ENCODE results near the gene MRPS2. TPM values are rescaled to one million over a fixed set of nuclear protein-coding genes. Genes with fewer than 3 reads are reported as not detected.
A peak's percentile ranks its signal among the peaks of the same experiment; 100 is the strongest.

Gene MRPS2
- total and polyA plus RNA-seq, 9 of the 15 experiments (the other 6 are each of a cell fraction or from before 2014, with no cell fraction given), result 8.0 to 167 (median 81.3) TPM

GRCh38 chr9:135499326-135500070 lies 984 bp upstream of the MRPS2 start (continued):
- TF ChIP-seq ZNF23 (CRISPR knock-in tag; IDR thresholded peaks at IDR 0.05) (no peak), POLR2AphosphoS2 (IDR thresholded peaks at IDR 0.05; ENCODE audit: low read length) (no peak), HDGF (IDR thresholded peaks at IDR 0.05) (no peak), MAFG (tag; conservative IDR thresholded peaks at IDR 0.05) (no peak), SOX6 (IDR thresholded peaks at IDR 0.05) (no peak), ZNF140 (CRISPR knock-in tag; IDR thresholded peaks at IDR 0.05) (no peak), EGR1 (conservative IDR thresholded peaks at IDR 0.05) (peak; percentile 61), ZNF668 (CRISPR knock-in tag; IDR thresholded peaks at IDR 0.05) (no peak), FUS (optimal IDR thresholded peaks at IDR 0.05; ENCODE audit: low read depth, low read length) (no peak), CREB5 (CRISPR knock-in tag; IDR thresholded peaks at IDR 0.05) (no peak), ZNF143 (CRISPR knock-in tag; IDR thresholded peaks at IDR 0.05) (no peak), SETDB1 (IDR thresholded peaks at IDR 0.05; ENCODE audit: low read length) (no peak), ZNF589 (CRISPR knock-in tag; IDR thresholded peaks at IDR 0.05; ENCODE audit: low read depth) (no peak), RUNX1 (IDR thresholded peaks at IDR 0.05; ENCODE audit: low read depth) (no peak), TEAD4 (IDR thresholded peaks at IDR 0.05; ENCODE audit: low read length) (no peak), TEAD4 (CRISPR knock-in tag; IDR thresholded peaks at IDR 0.05; ENCODE audit: borderline replicate concordance) (no peak), PRPF4 (IDR thresholded peaks at IDR 0.05; ENCODE audit: insufficient read depth, low read depth, low read length, poor library complexity, severe bottlenecking) (no peak), USF1 (CRISPR knock-in tag; IDR thresholded peaks at IDR 0.05) (peak; percentile 98), BRD4 (IDR thresholded peaks at IDR 0.05) (no peak), ATF2 (CRISPR knock-in tag; IDR thresholded peaks at IDR 0.05) (no peak), ZNF395 (CRISPR knock-in tag; IDR thresholded peaks at IDR 0.05) (0 out of 2 replicates have a peak, but pooled peaks have one; percentile 51), ZNF174 (CRISPR knock-in tag; IDR thresholded peaks at IDR 0.05) (no peak), LARP7 (IDR thresholded peaks at IDR 0.05) (no peak)
